OCI-LY1 (cell line): Measurements from ENCODE around the gene RCC1.

Experiments used
- H2AFZ ChIP-seq: fragments of 200-600 bp; sonication (generic), shearing (Covaris generic); 2 replicates; pipeline ENCODE4 v1.6.0; 2014; ENCODE audit warnings: antibody characterized with exemption, mild to moderate bottlenecking, low read length
- H3F3A ChIP-seq: fragments of 200-600 bp; sonication (generic), shearing (Covaris generic); 2 replicates; pipeline ENCODE4 v1.6.0; 2014; ENCODE audit warnings: mild to moderate bottlenecking, antibody characterized with exemption, low read length, moderate library complexity; ENCODE audit not compliant: insufficient read depth
- H3K27ac ChIP-seq: fragments of 200-600 bp; sonication (generic); 2 replicates; pipeline ENCODE4 v1.5.1; 2014; ENCODE audit warnings: low read length, mixed run types, mild to moderate bottlenecking, low read depth; ENCODE audit not compliant: poor library complexity, severe bottlenecking
- H3K27me3 ChIP-seq: fragments of 200-600 bp; sonication (generic); 2 replicates; pipeline ENCODE4 v1.6.0; 2014; ENCODE audit warnings: antibody characterized with exemption, mild to moderate bottlenecking, low read length, moderate library complexity; ENCODE audit not compliant: insufficient read depth
- H3K36me3 ChIP-seq: fragments of 200-600 bp; sonication (generic); 2 replicates; pipeline ENCODE4 v1.6.1; 2014; ENCODE audit warnings: mild to moderate bottlenecking, antibody characterized with exemption, low read length, moderate library complexity, mixed read lengths; ENCODE audit not compliant: insufficient read depth
- H3K4me1 ChIP-seq: fragments of 200-600 bp; sonication (generic); 2 replicates; pipeline ENCODE4 v1.5.1; 2014; ENCODE audit warnings: mild to moderate bottlenecking, low read length, moderate library complexity; ENCODE audit not compliant: insufficient read depth, severe bottlenecking
- H3K4me2 ChIP-seq: fragments of 200-600 bp; sonication (generic), shearing (Covaris generic); 2 replicates; pipeline ENCODE4 v1.6.1; 2014; ENCODE audit warnings: low read length
- H3K4me3 ChIP-seq: fragments of 200-600 bp; sonication (generic); 2 replicates; pipeline ENCODE4 v1.5.1; 2014; ENCODE audit warnings: low read length, low read depth, mild to moderate bottlenecking, mixed read lengths; ENCODE audit not compliant: poor library complexity, severe bottlenecking
- H3K79me2 ChIP-seq: fragments of 200-600 bp; shearing (Covaris generic); 2 replicates; pipeline ENCODE4 v1.6.1; 2016; ENCODE audit warnings: mixed run types, low read length, mixed read lengths; ENCODE audit not compliant: insufficient read depth
- H3K9ac ChIP-seq: fragments of 200-600 bp; sonication (generic), shearing (Covaris generic); 2 replicates; pipeline ENCODE4 v1.6.1; 2014; ENCODE audit warnings: mild to moderate bottlenecking, low read length, mixed read lengths
- H3K9me2 ChIP-seq: fragments of 200-600 bp; sonication (generic), shearing (Covaris generic); 2 replicates; pipeline ENCODE4 v1.6.1; 2014; ENCODE audit warnings: low read depth, mild to moderate bottlenecking, low read length, mixed read lengths
- H3K9me3 ChIP-seq: fragments of 200-600 bp; shearing (Covaris generic); 2 replicates; pipeline ENCODE4 v1.6.1; 2014; ENCODE audit warnings: low read length, mixed read lengths
- H4K20me1 ChIP-seq: fragments of 200-600 bp; sonication (generic), shearing (Covaris generic); 2 replicates; pipeline ENCODE4 v1.6.0; 2016; ENCODE audit warnings: mild to moderate bottlenecking, low read length; ENCODE audit not compliant: insufficient read depth
- CTCF ChIP-seq: fragments of 200-600 bp; sonication (generic), shearing (Covaris generic); IDR thresholded peaks from 2 replicates; pipeline ENCODE4 v1.5.1; 2017; ENCODE audit warnings: mild to moderate bottlenecking, antibody characterized with exemption, low read length, moderate library complexity, mixed read lengths
- EZH2 ChIP-seq: fragments of 200-600 bp; sonication (generic), shearing (Covaris generic); IDR thresholded peaks from 2 replicates; pipeline ENCODE4 v1.8.0; 2017; ENCODE audit warnings: borderline replicate concordance, mixed run types, mild to moderate bottlenecking, antibody characterized with exemption, low read length, moderate library complexity, mixed read lengths

The RCC1 gene

GRCh38 chr1:28517649-28517999 is 11.8 kb downstream of the RCC1 start:
- H3K79me2 ChIP-seq: peaks cover 40% of the 10 kb centered on the region
- peaks cover 41% of the 10 kb centered on the region for H3K36me3 ChIP-seq
- no peaks in the 10 kb centered on the region for H4K20me1 ChIP-seq
- H3K27me3 ChIP-seq: no peaks in the 10 kb centered on the region
- H3K9me2 ChIP-seq: no peaks in the 10 kb centered on the region
- peak overlapping the region; percentile 78 for H3K27ac ChIP-seq
- peaks cover 12% of the 10 kb centered on the region for H3F3A ChIP-seq
- H3K4me2 ChIP-seq: peak overlapping the region; percentile 69
- no peak overlapping the region for H2AFZ ChIP-seq
- H3K4me1 ChIP-seq: peaks cover 47% of the 10 kb centered on the region
- H3K9ac ChIP-seq: peak overlapping the region; percentile 70
- no peaks in the 10 kb centered on the region for H3K9me3 ChIP-seq
- TF ChIP-seq CTCF: no peak
- TF ChIP-seq EZH2: no peak
- H3K4me3 ChIP-seq: peak overlapping the region; percentile 74

- TF ChIP-seq CTCF (peak; percentile 92), EZH2 (no peak)
- H3K79me2 ChIP-seq: peaks cover 43% of the 10 kb centered on the region
- peaks cover 11% of the 10 kb centered on the region for H3F3A ChIP-seq
These were observed 12.3 kb downstream of the RCC1 start for GRCh38 chr1:28518000-28518744.

DNA sequence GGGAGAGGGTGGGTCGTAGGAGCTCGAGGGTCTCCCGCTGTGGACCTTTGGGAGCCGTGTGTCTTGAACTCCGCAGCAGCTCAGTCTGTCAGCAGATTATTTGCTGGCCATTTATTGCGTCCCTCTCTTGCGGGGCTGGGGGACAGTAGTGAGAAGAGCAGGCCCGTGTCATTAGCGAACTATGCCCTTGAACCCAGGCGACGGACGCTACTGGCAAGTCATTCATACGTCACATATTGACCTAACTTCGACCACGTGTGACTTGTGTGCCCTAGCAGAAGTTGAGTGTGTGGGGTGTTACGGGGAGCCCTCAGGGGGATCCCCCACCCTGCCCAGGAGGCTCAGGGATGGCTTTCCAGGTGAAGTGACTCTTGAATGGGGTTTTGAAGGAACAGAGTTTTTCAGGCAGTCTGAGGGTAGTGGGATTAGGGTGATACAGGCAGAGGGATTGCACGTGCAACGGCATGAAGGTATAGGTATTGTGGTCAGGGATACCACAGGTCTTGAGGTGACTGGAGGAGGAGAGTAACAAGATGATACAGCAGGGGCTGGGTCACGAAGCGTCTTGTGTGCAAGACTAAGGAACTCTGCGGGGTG is 13.0 kb downstream of the RCC1 start:
- Histone ChIP-seq H3K36me3 (peaks cover 36% of the 10 kb centered on the region), H3K27ac (peak overlapping the region; percentile 71), H3K27me3 (no peaks in the 10 kb centered on the region), H3K79me2 (peaks cover 50% of the 10 kb centered on the region), H3K9ac (peak overlapping the region; percentile 86), H3K4me3 (peak overlapping the region; percentile 74), H3K9me3 (no peaks in the 10 kb centered on the region), H3K4me1 (peaks cover 47% of the 10 kb centered on the region), H2AFZ (no peak overlapping the region), H3K9me2 (no peaks in the 10 kb centered on the region), H4K20me1 (no peaks in the 10 kb centered on the region), H3K4me2 (peak overlapping the region; percentile 98), H3F3A (peaks cover 11% of the 10 kb centered on the region)
- TF ChIP-seq EZH2: no peak

More at GRCh38 chr1:28518000-28518744, 12.3 kb downstream of the RCC1 start:
- Histone ChIP-seq H4K20me1 (no peaks in the 10 kb centered on the region), H3K9me3 (no peaks in the 10 kb centered on the region), H3K9ac (peak overlapping the region; percentile 86), H2AFZ (no peak overlapping the region), H3K4me2 (peak overlapping the region; percentile 98), H3K27ac (peak overlapping the region; percentile 78), H3K9me2 (no peaks in the 10 kb centered on the region), H3K36me3 (peaks cover 36% of the 10 kb centered on the region), H3K4me3 (peak overlapping the region; percentile 74), H3K4me1 (peaks cover 47% of the 10 kb centered on the region), H3K27me3 (no peaks in the 10 kb centered on the region)
